Endothelial cell (in vitro differentiated cells): ENCODE data around the gene TMEM154. TPM values are rescaled to one million over a fixed set of nuclear protein-coding genes. Genes with fewer than 3 reads are reported as not detected.

Source experiments
- DNase-seq: peaks from one replicate; pipeline ENCODE4 v3.0.0; 2021; ENCODE audit warnings: low spot score
- H3K27ac Mint-ChIP-seq: one replicate; pipeline ENCODE4 v1.8.0; 2021; ENCODE audit warnings: mixed read lengths, inconsistent platforms; ENCODE audit not compliant: unreplicated experiment
- H3K27me3 Mint-ChIP-seq: one replicate; pipeline ENCODE4 v1.8.0; 2021; ENCODE audit warnings: mild to moderate bottlenecking, moderate library complexity, mixed read lengths, inconsistent platforms; ENCODE audit not compliant: unreplicated experiment
- H3K36me3 Mint-ChIP-seq: one replicate; pipeline ENCODE4 v1.8.0; 2021; ENCODE audit warnings: mild to moderate bottlenecking, low read depth, mixed read lengths, inconsistent platforms; ENCODE audit not compliant: unreplicated experiment
- H3K4me1 Mint-ChIP-seq: one replicate; pipeline ENCODE4 v1.8.0; 2021; ENCODE audit warnings: mild to moderate bottlenecking, mixed read lengths, inconsistent platforms; ENCODE audit not compliant: unreplicated experiment
- H3K4me3 Mint-ChIP-seq: one replicate; pipeline ENCODE4 v1.8.0; 2021; ENCODE audit warnings: mild to moderate bottlenecking, mixed read lengths, inconsistent platforms; ENCODE audit not compliant: unreplicated experiment
- H3K9me3 Mint-ChIP-seq: one replicate; pipeline ENCODE4 v1.8.0; 2021; ENCODE audit warnings: mixed read lengths, inconsistent platforms; ENCODE audit not compliant: unreplicated experiment
- CTCF ChIP-seq: fragments of 200-600 bp; sonication (generic); IDR thresholded peaks from one replicate; pipeline ENCODE4 v1.5.0; 2021; ENCODE audit warnings: antibody characterized with exemption; ENCODE audit not compliant: unreplicated experiment
- total RNA-seq: library from RNA; stranded (reverse); fragmentation: NEBNext Ultra II Directional; extraction: Animal tissue kit (Norgen Biotek cat#: 25700); gene quantifications from one replicate; pipeline ENCODE4 v1.2.1, GENCODE V29; 2021; ENCODE audit not compliant: unreplicated experiment

Gene TMEM154
- total RNA-seq, 1 donor from 2014 or later = 6.7 TPM

DNA sequence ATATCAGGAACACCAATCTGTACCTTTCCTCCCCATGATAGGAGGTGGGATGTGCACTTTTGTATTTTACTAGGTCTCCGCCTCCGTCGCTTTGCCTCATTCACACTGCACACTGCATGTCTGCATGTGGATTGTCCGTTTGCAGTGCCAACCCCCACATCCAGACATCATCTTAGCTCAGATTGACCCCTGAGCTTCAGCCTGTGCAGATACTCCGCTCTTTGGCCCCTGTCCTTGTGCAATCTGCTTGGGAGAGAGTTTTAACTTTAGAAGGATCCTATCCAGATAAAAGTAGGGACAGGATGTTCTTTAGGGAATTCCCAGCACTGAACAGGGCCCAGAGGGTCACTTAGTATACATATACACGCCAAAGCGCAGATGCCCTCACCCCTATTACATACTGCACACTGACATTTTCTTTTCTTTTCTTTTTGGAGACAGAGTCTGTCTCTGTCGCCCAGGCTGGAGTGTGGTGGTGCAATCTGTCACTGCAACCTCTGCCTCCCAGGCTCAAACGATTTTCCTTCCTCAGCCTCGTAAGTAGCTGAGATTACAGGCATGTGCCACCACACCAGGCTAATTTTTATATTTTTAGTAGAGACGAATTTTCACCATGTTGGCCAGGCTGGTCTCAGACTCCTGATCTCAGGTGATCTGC is 100.6 kb downstream of the TMEM154 start:
- Mint-ChIP-seq H3K4me1 (peaks cover 9% of the 10 kb centered on the region), H3K27ac (no peak overlapping the region), H3K36me3 (no peaks in the 10 kb centered on the region), H3K4me3 (no peak overlapping the region), H3K9me3 (no peaks in the 10 kb centered on the region), H3K27me3 (peaks cover 1% of the 10 kb centered on the region)
- DNase-seq = no peak
- TF ChIP-seq CTCF = no peak

DNA sequence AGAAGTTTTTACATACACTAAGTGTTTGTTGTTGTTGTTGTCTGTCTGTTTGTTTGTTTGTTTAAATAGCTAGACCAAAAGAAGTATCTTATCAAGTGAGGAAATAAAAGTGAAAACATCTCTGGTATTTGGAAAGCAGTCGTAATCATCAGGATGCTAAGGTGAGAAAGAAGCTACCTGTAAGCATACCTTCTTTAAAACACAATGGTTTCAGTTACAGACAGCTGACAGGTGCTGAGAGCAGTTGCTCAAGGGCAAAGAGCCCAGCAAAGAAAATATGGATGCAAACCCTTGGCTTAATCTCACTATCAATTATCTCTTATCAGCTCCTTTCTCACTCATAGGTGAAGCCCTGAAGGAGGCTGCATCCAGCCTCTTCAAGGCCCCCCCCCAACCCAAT is 101.1 kb downstream of the TMEM154 start:
- H3K4me3 Mint-ChIP-seq = no peak overlapping the region
- H3K4me1 Mint-ChIP-seq = peaks cover 9% of the 10 kb centered on the region
- no peaks in the 10 kb centered on the region for H3K36me3 Mint-ChIP-seq
- DNase-seq = no peak
- H3K27me3 Mint-ChIP-seq = peaks cover 1% of the 10 kb centered on the region
- no peak for TF ChIP-seq CTCF
- H3K27ac Mint-ChIP-seq = no peak overlapping the region
- no peaks in the 10 kb centered on the region for H3K9me3 Mint-ChIP-seq

DNA sequence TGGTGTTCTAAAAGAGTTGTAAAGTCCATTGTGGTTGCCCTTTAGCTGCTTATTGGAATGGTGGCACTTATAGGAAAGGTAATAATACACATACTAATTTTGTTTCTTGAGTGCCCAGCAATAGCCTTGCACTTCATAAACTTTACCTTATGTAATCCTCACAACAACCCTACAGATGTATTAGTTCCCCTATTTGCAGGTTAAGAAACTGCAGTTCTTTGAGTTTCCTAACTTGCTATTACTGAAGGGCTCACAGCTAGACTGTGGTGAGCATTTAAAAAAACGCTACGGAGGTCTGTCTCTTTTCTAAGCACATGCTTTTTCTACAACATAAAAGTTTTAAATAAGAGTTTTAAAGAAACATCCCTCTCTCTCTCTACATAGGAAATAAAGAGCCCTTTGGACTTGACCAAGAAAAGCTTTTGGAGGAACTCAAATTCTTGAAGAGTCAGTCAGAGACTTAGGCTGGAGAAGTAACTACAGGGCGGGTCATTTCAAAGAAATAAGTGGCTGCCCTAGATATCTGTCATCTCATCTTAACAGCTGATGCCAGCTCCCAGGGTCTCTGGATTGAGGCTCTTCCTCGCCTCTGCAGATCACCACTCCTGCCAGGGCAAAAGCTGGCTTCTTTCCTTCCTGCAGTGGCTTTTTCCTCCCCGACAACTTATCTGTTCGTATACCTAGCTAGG is 101.9 kb downstream of the TMEM154 start:
- Mint-ChIP-seq H3K27me3 (peaks cover 1% of the 10 kb centered on the region), H3K4me1 (peaks cover 12% of the 10 kb centered on the region), H3K27ac (no peak overlapping the region), H3K36me3 (no peaks in the 10 kb centered on the region), H3K9me3 (no peaks in the 10 kb centered on the region), H3K4me3 (no peak overlapping the region)
- DNase-seq = no peak
- TF ChIP-seq CTCF = no peak

DNA sequence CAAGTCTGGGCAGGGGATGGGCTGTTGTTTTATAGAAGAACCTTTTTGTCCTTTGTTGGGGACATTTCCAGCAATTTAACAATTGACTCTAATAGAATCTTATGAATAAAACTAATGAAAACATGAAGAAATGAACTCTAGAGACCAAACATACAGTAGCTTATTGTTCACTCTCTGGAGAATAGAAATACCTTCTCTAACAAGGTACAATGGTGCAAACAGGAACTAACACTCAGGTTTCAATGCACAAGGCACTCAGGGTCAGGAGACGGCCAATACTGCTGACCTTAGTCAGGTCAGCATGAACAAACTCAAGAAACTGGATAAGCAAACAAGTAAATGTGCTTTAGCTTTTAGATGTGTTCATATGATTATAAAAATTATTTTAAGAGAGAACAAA is 104.3 kb downstream of the TMEM154 start:
- DNase-seq = no peak
- no peak for TF ChIP-seq CTCF
- peaks cover 12% of the 10 kb centered on the region for H3K4me1 Mint-ChIP-seq
- no peaks in the 10 kb centered on the region for H3K36me3 Mint-ChIP-seq
- peaks cover 1% of the 10 kb centered on the region for H3K27me3 Mint-ChIP-seq
- H3K27ac Mint-ChIP-seq = no peak overlapping the region
- no peak overlapping the region for H3K4me3 Mint-ChIP-seq
- H3K9me3 Mint-ChIP-seq = no peaks in the 10 kb centered on the region

GRCh38 chr4:152573861-152574260 is 105.9 kb downstream of the TMEM154 start:
- H3K36me3 Mint-ChIP-seq = no peaks in the 10 kb centered on the region
- DNase-seq = no peak
- H3K27me3 Mint-ChIP-seq = no peaks in the 10 kb centered on the region
- H3K4me1 Mint-ChIP-seq = peaks cover 12% of the 10 kb centered on the region
- H3K4me3 Mint-ChIP-seq = no peak overlapping the region
- H3K27ac Mint-ChIP-seq = no peak overlapping the region
- H3K9me3 Mint-ChIP-seq = no peaks in the 10 kb centered on the region
- no peak for TF ChIP-seq CTCF
